Stomach (tissue), 4 donors: Measurements from ENCODE around the gene FARP2.
"Not testable (repeated sequence)": the region's sequence is repeated elsewhere in the genome, so short reads cannot be mapped to it uniquely, and the experiment has no call there.

Experiments used
- EP300 ChIP-seq: sonication (generic); formaldehyde crosslinking; IDR thresholded peaks from one replicate; pipeline ENCODE4 v1.6.1; 2017; ENCODE audit warnings: antibody characterized with exemption
- POLR2A ChIP-seq, 4 donors: fragments of 450-650 bp; IDR thresholded peaks; one replicate each; pipeline ENCODE4 v1.6.1; 2016; ENCODE audit warnings: antibody characterized with exemption in 4 of 4, control low read depth in 2 of 4, mild to moderate bottlenecking in 1 of 4, moderate library complexity in 1 of 4
- POLR2AphosphoS5 ChIP-seq, 3 donors: sonication (generic); formaldehyde crosslinking; IDR thresholded peaks; one replicate each; pipeline ENCODE4 v1.6.1; 2016; ENCODE audit warnings: antibody characterized with exemption in 3 of 3
- TF ChIP-seq, protein P1 (sequence below), 7 experiments: fragments of 450-650 bp in 4 of 7; fragments of 200-600 bp in 3 of 7; sonication (generic) in 3 of 7; IDR thresholded peaks; one replicate each; pipeline ENCODE4 v1.5.1; 2016 to 2019; ENCODE audit warnings: antibody characterized with exemption in 7 of 7, control low read depth in 2 of 7, mild to moderate bottlenecking in 1 of 7

DNA sequence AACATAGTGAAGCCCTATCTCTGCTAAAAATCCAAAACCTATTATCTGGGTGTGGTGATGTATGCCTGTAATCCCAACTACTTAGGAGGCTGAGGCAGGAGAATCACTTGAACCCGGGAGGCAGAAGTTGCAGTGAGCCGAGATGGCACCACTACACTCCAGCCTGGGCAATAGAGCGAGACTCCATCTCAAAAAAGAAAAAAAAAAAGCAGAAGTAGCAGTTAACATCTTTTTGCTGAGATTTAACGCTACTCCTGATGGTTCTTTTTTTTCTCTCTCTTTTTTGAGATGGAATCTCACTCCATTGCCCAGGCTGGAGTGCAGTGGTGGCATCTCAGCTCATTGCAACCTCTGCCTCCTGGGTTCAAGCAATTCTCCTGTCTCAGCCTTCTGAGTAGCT is 36.7 kb downstream of the FARP2 start:
- TF ChIP-seq, protein P1, sequence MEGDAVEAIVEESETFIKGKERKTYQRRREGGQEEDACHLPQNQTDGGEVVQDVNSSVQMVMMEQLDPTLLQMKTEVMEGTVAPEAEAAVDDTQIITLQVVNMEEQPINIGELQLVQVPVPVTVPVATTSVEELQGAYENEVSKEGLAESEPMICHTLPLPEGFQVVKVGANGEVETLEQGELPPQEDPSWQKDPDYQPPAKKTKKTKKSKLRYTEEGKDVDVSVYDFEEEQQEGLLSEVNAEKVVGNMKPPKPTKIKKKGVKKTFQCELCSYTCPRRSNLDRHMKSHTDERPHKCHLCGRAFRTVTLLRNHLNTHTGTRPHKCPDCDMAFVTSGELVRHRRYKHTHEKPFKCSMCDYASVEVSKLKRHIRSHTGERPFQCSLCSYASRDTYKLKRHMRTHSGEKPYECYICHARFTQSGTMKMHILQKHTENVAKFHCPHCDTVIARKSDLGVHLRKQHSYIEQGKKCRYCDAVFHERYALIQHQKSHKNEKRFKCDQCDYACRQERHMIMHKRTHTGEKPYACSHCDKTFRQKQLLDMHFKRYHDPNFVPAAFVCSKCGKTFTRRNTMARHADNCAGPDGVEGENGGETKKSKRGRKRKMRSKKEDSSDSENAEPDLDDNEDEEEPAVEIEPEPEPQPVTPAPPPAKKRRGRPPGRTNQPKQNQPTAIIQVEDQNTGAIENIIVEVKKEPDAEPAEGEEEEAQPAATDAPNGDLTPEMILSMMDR (IDR thresholded peaks at IDR 0.05): not testable (repeated sequence)
- TF ChIP-seq EP300; POLR2A (IDR thresholded peaks at IDR 0.05); POLR2AphosphoS5 (IDR thresholded peaks at IDR 0.05): not testable (repeated sequence)
